ENCODE results near the gene ARFGEF2. TPM values are rescaled to one million over a fixed set of nuclear protein-coding genes. Genes with fewer than 3 reads are reported as not detected.

ARFGEF2 gene
- total and polyA plus RNA-seq, 2 of the 8 experiments (the other 6 are each of a cell fraction or from before 2014, with no cell fraction given), result 8.1 to 21.8 TPM

DNA sequence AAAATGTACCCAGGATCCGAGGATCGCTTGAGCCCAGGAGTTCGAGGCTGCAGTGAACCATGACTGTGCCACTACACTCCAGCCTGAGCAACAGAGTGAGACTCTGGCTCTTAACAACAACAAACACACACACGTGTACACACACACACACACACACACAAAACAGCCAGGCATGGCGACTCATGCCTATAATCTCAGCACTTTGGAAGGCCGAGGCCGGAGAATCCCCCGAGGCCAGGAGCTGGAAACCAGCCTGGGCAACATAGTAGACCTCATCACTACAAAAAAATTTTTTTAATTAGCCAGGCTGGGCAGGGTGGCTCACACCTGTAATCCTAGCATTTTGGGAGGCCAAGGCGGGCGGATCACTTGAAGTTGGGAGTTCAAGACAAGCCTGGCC lies 23.3 kb upstream of the ARFGEF2 start (continued):
- no peak for TF ChIP-seq ZNF274 (IDR thresholded peaks at IDR 0.05; ENCODE audit: borderline replicate concordance, extremely low read depth, low read length)
- TF ChIP-seq JUN (IDR thresholded peaks at IDR 0.05; ENCODE audit: low read depth, low read length), result no peak

All from H1 (cell line).